Neuronal stem cell (in vitro differentiated cells): ENCODE results near the gene PCDHGA2.
"Not testable (repeated sequence)": the region's sequence is repeated elsewhere in the genome, so short reads cannot be mapped to it uniquely, and the experiment has no call there.

Experiments used
- DNase-seq: peaks from one replicate; pipeline ENCODE4 v3.0.0-alpha.2; 2013; ENCODE audit warnings: low spot score
- H2AFZ ChIP-seq: one replicate; pipeline ENCODE4 v1.6.1; 2013; ENCODE audit warnings: mild to moderate bottlenecking, low read length, inconsistent platforms
- H2AK5ac ChIP-seq: 2 replicates; pipeline ENCODE4 v1.6.1; 2013; ENCODE audit warnings: low read depth, mild to moderate bottlenecking, inconsistent platforms, low read length, moderate library complexity, mixed read lengths
- H2BK120ac ChIP-seq: 2 replicates; pipeline ENCODE4 v1.6.1; 2013; ENCODE audit warnings: low read depth, mild to moderate bottlenecking, inconsistent platforms, low read length, moderate library complexity, mixed read lengths
- H2BK12ac ChIP-seq: one replicate; pipeline ENCODE4 v1.6.1; 2013; ENCODE audit warnings: low read length, inconsistent platforms
- H2BK15ac ChIP-seq: 2 replicates; pipeline ENCODE4 v1.6.1; 2013; ENCODE audit warnings: mild to moderate bottlenecking, low read length, inconsistent platforms, mixed read lengths
- H2BK5ac ChIP-seq: one replicate; pipeline ENCODE4 v1.6.1; 2013; ENCODE audit warnings: inconsistent platforms, mild to moderate bottlenecking, low read length, moderate library complexity
- H3K14ac ChIP-seq: one replicate; pipeline ENCODE4 v1.6.1; 2013; ENCODE audit warnings: low read length, inconsistent platforms
- H3K18ac ChIP-seq: 2 replicates; pipeline ENCODE4 v1.6.1; 2013; ENCODE audit warnings: low read length, inconsistent platforms
- H3K23ac ChIP-seq: 2 replicates; pipeline ENCODE4 v1.6.1; 2013; ENCODE audit warnings: low read depth, mild to moderate bottlenecking, mixed read lengths, low read length, inconsistent platforms; ENCODE audit not compliant: poor library complexity
- H3K27ac ChIP-seq: replicated peaks from 3 replicates; pipeline ENCODE4 v1.5.1; 2013; ENCODE audit warnings: low read length, inconsistent platforms
- H3K27me3 ChIP-seq, 3 experiments: 2 replicates each; pipeline ENCODE4 v1.6.1; 2013; ENCODE audit warnings: low read length in 3 of 3, mild to moderate bottlenecking in 2 of 3, inconsistent platforms in 1 of 3, low read depth in 1 of 3, mixed read lengths in 1 of 3, moderate library complexity in 1 of 3; ENCODE audit not compliant: control insufficient read depth in 3 of 3, insufficient read depth in 3 of 3
- H3K36me3 ChIP-seq, 2 donors: replicated peaks in 1 of 2; 2 replicates each; pipeline ENCODE4 v1.6.1; 2013; ENCODE audit warnings: low read length in 2 of 2; ENCODE audit not compliant: control insufficient read depth in 2 of 2, insufficient read depth in 2 of 2
- H3K4ac ChIP-seq: 2 replicates; pipeline ENCODE4 v1.6.1; 2013; ENCODE audit warnings: inconsistent platforms, mild to moderate bottlenecking, low read length, moderate library complexity
- H3K4me1 ChIP-seq, 2 donors: 1 replicate in 1 of 2; 2 replicates in 1 of 2; pipeline ENCODE4 v1.6.1; 2013; ENCODE audit warnings: low read length in 2 of 2, low read depth in 1 of 2; ENCODE audit not compliant: control insufficient read depth in 2 of 2, insufficient read depth in 1 of 2
- H3K4me2 ChIP-seq: one replicate; pipeline ENCODE4 v1.6.1; 2013; ENCODE audit warnings: mild to moderate bottlenecking, low read length, inconsistent platforms; ENCODE audit not compliant: insufficient read depth, poor library complexity, severe bottlenecking
- H3K4me3 ChIP-seq, 2 donors: 2 replicates each; pipeline ENCODE4 v1.5.1; 2013; ENCODE audit warnings: low read length in 2 of 2, mild to moderate bottlenecking in 2 of 2, inconsistent platforms in 1 of 2, moderate library complexity in 1 of 2
- H3K79me1 ChIP-seq: one replicate; pipeline ENCODE4 v1.6.1; 2013; ENCODE audit warnings: low read depth, mild to moderate bottlenecking, inconsistent platforms, low read length, moderate library complexity
- H3K9ac ChIP-seq: one replicate; pipeline ENCODE4 v1.6.1; 2013; ENCODE audit warnings: mild to moderate bottlenecking, low read depth, low read length, inconsistent platforms; ENCODE audit not compliant: poor library complexity
- H3K9me3 ChIP-seq, 2 donors: replicated peaks in 1 of 2; 2 replicates each; pipeline versions ENCODE3 to v1.6.1; 2013; ENCODE audit warnings: low read length in 2 of 2, mild to moderate bottlenecking in 2 of 2, inconsistent platforms in 1 of 2, low read depth in 1 of 2, mixed read lengths in 1 of 2, moderate library complexity in 1 of 2; ENCODE audit not compliant: control insufficient read depth in 2 of 2, insufficient read depth in 1 of 2
- H4K8ac ChIP-seq: one replicate; pipeline ENCODE4 v1.6.1; 2013; ENCODE audit warnings: low read depth, mild to moderate bottlenecking, inconsistent platforms, low read length, moderate library complexity
- H4K91ac ChIP-seq: one replicate; pipeline ENCODE4 v1.6.1; 2013; ENCODE audit warnings: low read length, low read depth, mild to moderate bottlenecking, inconsistent platforms; ENCODE audit not compliant: poor library complexity
- WGBS, 2 donors: extraction: QIAGEN DNeasy Blood & Tissue Kit; methylation state at CpG; one replicate each; pipeline ENCODE4 v1.1.7; 2013; ENCODE audit warnings: missing lambda C conversion rate in 2 of 2, mixed read lengths in 1 of 2; ENCODE audit not compliant: insufficient read length in 2 of 2, insufficient replicate concordance in 1 of 2; ENCODE audit errors: extremely low coverage in 2 of 2; 5-methylcytosine and 5-hydroxymethylcytosine counted together

The PCDHGA2 gene

DNA sequence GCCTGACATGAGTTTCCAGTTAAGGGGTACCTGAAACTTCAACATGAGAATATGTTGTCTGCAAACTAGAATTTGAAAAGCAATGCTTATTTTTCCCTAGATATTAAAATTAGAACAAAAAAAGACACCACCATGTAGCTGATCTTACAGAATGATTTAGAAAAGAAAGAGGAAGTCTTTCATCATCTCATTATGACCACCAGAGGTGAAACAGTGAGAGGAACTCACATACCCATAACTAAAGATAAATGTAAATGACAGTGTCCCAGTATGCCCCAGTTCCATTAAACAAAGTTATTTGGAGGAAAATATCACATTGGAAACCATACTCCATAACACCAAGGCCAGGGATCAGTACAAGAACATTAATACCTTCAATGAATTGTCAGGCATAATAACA, 24.8 kb upstream of the PCDHGA2 start:
- H2AK5ac ChIP-seq = no peak overlapping the region
- no peak overlapping the region for H3K4ac ChIP-seq
- no peak overlapping the region for H3K18ac ChIP-seq
- H3K4me3 ChIP-seq = no peak overlapping the region
- no peak overlapping the region for H2BK15ac ChIP-seq
- H4K8ac ChIP-seq = no peak overlapping the region
- no peak overlapping the region for H3K4me2 ChIP-seq
- no peak overlapping the region for H2BK120ac ChIP-seq
- no peak overlapping the region for H3K14ac ChIP-seq
- peaks cover 15 to 66% of the 10 kb centered on the region in 2 donors for H3K9me3 ChIP-seq
- no peak overlapping the region for H2AFZ ChIP-seq
- H3K4me1 ChIP-seq = no peaks in the 10 kb centered on the region
- no peak overlapping the region for H3K23ac ChIP-seq
- H3K9ac ChIP-seq = no peak overlapping the region
- peaks cover 7 to 48% of the 10 kb centered on the region in 2 donors for H3K36me3 ChIP-seq
- no peaks in the 10 kb centered on the region for H3K79me1 ChIP-seq
- H3K27me3 ChIP-seq = no peaks in the 10 kb centered on the region
- no peak overlapping the region for H3K27ac ChIP-seq
- no peak overlapping the region for H4K91ac ChIP-seq
- no peak for DNase-seq
- H2BK5ac ChIP-seq = no peak overlapping the region
- no peak overlapping the region for H2BK12ac ChIP-seq

- H3K4me2 ChIP-seq, H2AFZ ChIP-seq, H3K9ac ChIP-seq, H3K14ac ChIP-seq, DNase-seq, H2AK5ac ChIP-seq, H3K27me3 ChIP-seq, H3K4me1 ChIP-seq, H2BK12ac ChIP-seq, H3K23ac ChIP-seq, H2BK15ac ChIP-seq, H3K27ac ChIP-seq, H3K4ac ChIP-seq, H4K8ac ChIP-seq, H4K91ac ChIP-seq, H3K18ac ChIP-seq, H3K4me3 ChIP-seq, H2BK5ac ChIP-seq, H3K79me1 ChIP-seq, H2BK120ac ChIP-seq: not testable (repeated sequence)
- no CpG with 5 or more reads among the region's 4 CpGs for WGBS, 2 donors
- peaks cover 22 to 78% of the 10 kb centered on the region in 2 donors for H3K9me3 ChIP-seq
- peaks cover 16 to 60% of the 10 kb centered on the region in 2 donors for H3K36me3 ChIP-seq
Measured at GRCh38 chr5:141316963-141317362, 21.6 kb upstream of the PCDHGA2 start.

DNA sequence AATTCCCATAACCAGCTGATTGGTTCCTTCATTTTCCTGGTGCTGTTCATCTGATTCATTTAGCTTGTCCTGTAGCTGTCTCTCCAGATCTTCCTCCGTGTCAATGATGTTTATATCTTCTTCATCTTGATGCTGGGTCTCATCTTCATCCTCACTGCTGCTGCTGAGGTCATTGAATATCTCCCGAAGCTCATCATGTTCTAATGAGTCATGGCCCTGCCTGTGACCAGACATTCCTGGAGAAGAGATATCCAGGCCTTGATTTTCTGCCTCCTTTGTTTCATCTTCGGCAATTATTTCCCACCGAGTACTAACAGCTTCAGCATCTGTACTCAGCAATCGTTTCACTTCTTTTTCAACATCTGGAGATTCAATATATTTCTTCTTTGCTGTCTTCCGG, 19.4 kb upstream of the PCDHGA2 start:
- Histone ChIP-seq H3K18ac (no peak overlapping the region), H3K4me1 (peaks cover 0 to 1% of the 10 kb centered on the region in 2 donors), H3K14ac (no peak overlapping the region), H3K27ac (no peak overlapping the region), H2AFZ (no peak overlapping the region), H3K4me2 (no peak overlapping the region), H4K8ac (no peak overlapping the region), H2BK120ac (no peak overlapping the region), H3K9ac (no peak overlapping the region), H4K91ac (no peak overlapping the region), H3K4ac (no peak overlapping the region), H3K27me3 (no peaks in the 10 kb centered on the region), H2BK15ac (no peak overlapping the region), H3K36me3 (peaks cover 16 to 52% of the 10 kb centered on the region in 2 donors), H3K4me3 (peak overlapping the region in 1 of 2 donors; percentile 64), H2BK12ac (no peak overlapping the region), H2AK5ac (no peak overlapping the region), H2BK5ac (no peak overlapping the region), H3K79me1 (no peaks in the 10 kb centered on the region), H3K9me3 (peaks cover 22 to 61% of the 10 kb centered on the region in 2 donors), H3K23ac (no peak overlapping the region)
- WGBS, 2 donors = no CpG with 5 or more reads among the region's 6 CpGs
- DNase-seq = no peak

GRCh38 chr5:141319699-141320098, 18.9 kb upstream of the PCDHGA2 start:
- DNase-seq = no peak
- no peak overlapping the region for H3K14ac ChIP-seq
- H4K91ac ChIP-seq = no peak overlapping the region
- no peak overlapping the region for H2BK5ac ChIP-seq
- H3K4me1 ChIP-seq = peaks cover 0 to 1% of the 10 kb centered on the region in 2 donors
- no peak overlapping the region for H3K4ac ChIP-seq
- H2AK5ac ChIP-seq = no peak overlapping the region
- peaks cover 22 to 57% of the 10 kb centered on the region in 2 donors for H3K9me3 ChIP-seq
- no peak overlapping the region for H3K9ac ChIP-seq
- WGBS, 2 donors = no CpG with 5 or more reads among the region's 5 CpGs
- no peak overlapping the region for H3K18ac ChIP-seq
- no peaks in the 10 kb centered on the region for H3K27me3 ChIP-seq
- H2BK12ac ChIP-seq = no peak overlapping the region
- H3K23ac ChIP-seq = no peak overlapping the region
- peak overlapping the region; percentile 29 for H3K4me2 ChIP-seq
- no peak overlapping the region for H2BK15ac ChIP-seq
- no peak overlapping the region for H2BK120ac ChIP-seq
- H3K4me3 ChIP-seq = peak overlapping the region; percentile 41 to 64
- no peak overlapping the region for H3K27ac ChIP-seq
- H4K8ac ChIP-seq = no peak overlapping the region
- no peaks in the 10 kb centered on the region for H3K79me1 ChIP-seq
- H3K36me3 ChIP-seq = peaks cover 16 to 47% of the 10 kb centered on the region in 2 donors
- no peak overlapping the region for H2AFZ ChIP-seq
